IPS-18c (cell line): ENCODE measurements around the gene SLX4IP.

Source experiments
- H3K4me3 ChIP-seq: 2 replicates; pipeline ENCODE4 v1.7.0; 2013; ENCODE audit warnings: low read depth, mild to moderate bottlenecking, low read length, moderate library complexity; ENCODE audit not compliant: insufficient read depth
- H3K9me3 ChIP-seq: one replicate; pipeline ENCODE4 v1.6.1; 2013; ENCODE audit warnings: mild to moderate bottlenecking, low read length, moderate library complexity; ENCODE audit not compliant: control insufficient read depth, insufficient read depth

The SLX4IP gene

DNA sequence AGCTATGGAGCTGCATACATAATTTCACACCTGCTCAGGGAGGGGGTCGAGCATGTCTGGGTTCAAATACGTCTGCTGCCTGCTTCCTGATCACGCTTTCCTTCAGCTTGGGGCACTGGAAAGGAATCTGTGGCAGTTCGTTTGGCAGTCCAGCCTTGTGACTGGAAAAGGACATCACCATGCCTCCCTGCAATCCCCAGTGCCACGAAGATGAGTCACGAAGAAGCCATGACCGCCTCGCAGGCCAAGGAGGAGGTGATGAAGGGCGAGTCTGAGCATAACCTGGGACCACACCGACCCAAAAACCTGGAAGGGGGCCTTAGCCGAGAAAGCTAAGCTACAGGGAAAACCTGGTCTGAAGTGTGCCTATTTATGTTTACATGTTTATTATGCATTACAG, 225.6 kb downstream of the SLX4IP start:
- no peak overlapping the region for H3K4me3 ChIP-seq
- no peaks in the 10 kb centered on the region for H3K9me3 ChIP-seq

DNA sequence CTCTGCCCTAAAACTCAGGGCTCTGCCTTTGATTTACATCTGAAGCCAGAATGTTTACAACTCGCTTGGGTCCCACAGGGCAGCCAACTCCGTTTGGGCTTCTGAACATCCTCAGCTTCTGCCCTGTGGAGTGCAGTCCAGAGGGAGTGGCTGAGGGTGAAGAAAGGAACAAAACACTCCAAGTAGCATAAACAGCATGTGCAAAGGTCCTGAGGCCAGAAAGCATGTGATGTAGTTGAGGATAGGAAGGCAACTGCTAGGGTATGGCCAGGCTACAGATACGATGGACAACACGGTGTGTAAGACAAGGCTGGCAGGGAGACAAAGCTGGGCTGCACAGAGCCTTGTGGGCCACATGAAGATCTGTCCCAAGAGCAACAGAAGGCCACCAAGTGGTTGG, 226.2 kb downstream of the SLX4IP start:
- Histone ChIP-seq H3K4me3 (no peak overlapping the region), H3K9me3 (no peaks in the 10 kb centered on the region)

GRCh38 chr20:10662151-10662550, 227.0 kb downstream of the SLX4IP start:
- no peak overlapping the region for H3K4me3 ChIP-seq

GRCh38 chr20:10662661-10663458, 227.8 kb downstream of the SLX4IP start:
- Histone ChIP-seq H3K9me3 (no peaks in the 10 kb centered on the region), H3K4me3 (no peak overlapping the region)

More at GRCh38 chr20:10662151-10662550, 227.0 kb downstream of the SLX4IP start:
- H3K9me3 ChIP-seq, result no peaks in the 10 kb centered on the region

DNA sequence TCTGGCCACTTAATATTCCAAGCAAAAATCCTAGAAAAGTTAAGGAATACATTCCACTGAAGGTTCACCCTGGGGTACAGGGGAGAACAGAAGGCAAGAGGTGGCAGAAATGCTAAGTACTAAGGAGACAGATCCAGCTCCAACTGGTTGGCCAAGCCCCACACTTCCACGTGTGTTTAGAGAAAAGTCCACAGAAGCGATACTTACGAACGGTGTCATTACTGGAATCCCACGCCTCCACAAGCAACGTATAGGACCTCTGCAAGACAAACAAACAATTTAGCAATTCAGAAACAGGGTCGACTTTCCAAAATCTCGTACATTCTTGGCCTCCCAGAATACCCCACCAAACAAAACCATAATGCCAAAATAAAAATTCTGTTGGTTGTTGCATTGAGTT, 228.7 kb downstream of the SLX4IP start:
- Histone ChIP-seq H3K4me3 (no peak overlapping the region; the same call in 1 of the 2 replicates), H3K9me3 (no peaks in the 10 kb centered on the region)

GRCh38 chr20:10665027-10665561, 230.0 kb downstream of the SLX4IP start:
- no peaks in the 10 kb centered on the region for H3K9me3 ChIP-seq
- no peak overlapping the region for H3K4me3 ChIP-seq

GRCh38 chr20:10665791-10666190, 230.7 kb downstream of the SLX4IP start:
- Histone ChIP-seq H3K9me3 (no peaks in the 10 kb centered on the region), H3K4me3 (no peak overlapping the region)

- H3K4me3 ChIP-seq, result no peak overlapping the region
Measured at GRCh38 chr20:10666221-10667076, 231.3 kb downstream of the SLX4IP start.

GRCh38 chr20:10667077-10667401, 231.9 kb downstream of the SLX4IP start:
- Histone ChIP-seq H3K9me3 (no peaks in the 10 kb centered on the region), H3K4me3 (no peak overlapping the region)

More at GRCh38 chr20:10666221-10667076, 231.3 kb downstream of the SLX4IP start:
- no peaks in the 10 kb centered on the region for H3K9me3 ChIP-seq

- H3K9me3 ChIP-seq, result no peaks in the 10 kb centered on the region
- H3K4me3 ChIP-seq, result no peak overlapping the region
Measured at GRCh38 chr20:10667560-10668167, 232.6 kb downstream of the SLX4IP start.

DNA sequence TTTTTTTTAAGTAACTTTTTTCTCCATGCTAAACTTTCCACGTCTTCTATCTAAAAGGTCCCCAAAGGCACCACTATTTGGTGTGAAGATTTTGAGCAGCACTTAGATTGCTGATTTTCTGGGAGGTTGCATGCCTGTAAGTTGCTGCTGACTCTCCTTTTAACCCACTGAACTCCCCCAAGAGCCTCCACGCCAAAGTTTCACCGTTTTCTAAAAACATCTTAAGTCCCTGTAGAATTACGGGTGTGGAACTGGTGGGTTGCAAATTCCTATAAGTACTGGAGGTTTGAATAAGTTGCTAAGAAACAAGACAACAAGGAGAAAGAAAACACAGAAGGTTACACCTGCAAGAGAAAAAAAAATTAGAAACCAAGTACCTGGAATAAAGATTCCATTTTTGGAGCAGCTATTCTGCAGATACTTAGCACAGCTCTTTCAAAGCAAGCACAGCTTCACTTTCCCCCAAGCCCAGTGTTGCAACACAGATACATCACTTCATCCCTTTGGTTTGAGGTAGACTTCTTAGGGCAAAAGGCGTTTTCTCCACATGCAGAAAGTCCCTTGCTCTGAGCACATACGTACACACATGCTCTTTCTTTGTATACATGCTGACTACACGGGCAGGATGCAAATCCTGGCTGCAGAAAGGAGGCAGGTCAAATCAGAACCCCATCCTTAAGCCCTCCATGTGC, 233.7 kb downstream of the SLX4IP start:
- no peaks in the 10 kb centered on the region for H3K9me3 ChIP-seq
- H3K4me3 ChIP-seq, result no peak overlapping the region

GRCh38 chr20:10669843-10670446, 234.8 kb downstream of the SLX4IP start:
- Histone ChIP-seq H3K9me3 (no peaks in the 10 kb centered on the region), H3K4me3 (no peak overlapping the region)

DNA sequence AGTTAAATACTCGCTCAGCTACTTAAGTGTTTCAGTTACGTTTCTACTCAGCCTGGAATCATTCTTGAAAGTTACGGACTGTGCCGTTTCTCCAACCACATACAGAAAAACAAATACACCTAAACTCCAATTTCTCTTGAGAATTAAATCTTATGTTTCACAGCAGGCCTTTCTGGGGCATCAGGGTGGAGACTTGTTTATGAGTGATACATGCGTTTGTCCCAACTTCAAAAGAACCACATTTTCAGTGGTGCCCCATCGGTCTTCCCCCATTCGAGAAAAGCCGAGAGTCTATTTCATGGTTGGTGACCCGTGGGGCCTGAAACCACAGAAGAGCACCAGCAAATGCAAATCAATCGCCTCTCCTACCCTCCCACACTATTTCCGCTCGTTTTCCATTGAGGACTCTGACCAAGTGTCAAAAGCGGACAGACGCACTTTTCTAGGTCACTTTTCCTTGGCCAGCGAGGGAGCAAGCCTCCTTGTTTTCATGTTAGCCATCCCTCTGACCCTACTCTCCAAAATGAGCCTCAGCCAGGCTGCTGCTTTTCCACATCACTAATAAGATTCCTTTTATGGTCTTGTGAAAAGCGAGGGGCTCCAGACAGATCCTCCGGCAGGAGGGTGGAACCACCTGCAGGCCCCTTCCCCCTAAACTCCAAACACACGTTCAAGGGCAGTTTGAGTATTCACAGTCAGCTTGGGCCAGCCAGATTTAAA, 235.6 kb downstream of the SLX4IP start:
- H3K4me3 ChIP-seq, result peak overlapping the region; percentile 86

DNA sequence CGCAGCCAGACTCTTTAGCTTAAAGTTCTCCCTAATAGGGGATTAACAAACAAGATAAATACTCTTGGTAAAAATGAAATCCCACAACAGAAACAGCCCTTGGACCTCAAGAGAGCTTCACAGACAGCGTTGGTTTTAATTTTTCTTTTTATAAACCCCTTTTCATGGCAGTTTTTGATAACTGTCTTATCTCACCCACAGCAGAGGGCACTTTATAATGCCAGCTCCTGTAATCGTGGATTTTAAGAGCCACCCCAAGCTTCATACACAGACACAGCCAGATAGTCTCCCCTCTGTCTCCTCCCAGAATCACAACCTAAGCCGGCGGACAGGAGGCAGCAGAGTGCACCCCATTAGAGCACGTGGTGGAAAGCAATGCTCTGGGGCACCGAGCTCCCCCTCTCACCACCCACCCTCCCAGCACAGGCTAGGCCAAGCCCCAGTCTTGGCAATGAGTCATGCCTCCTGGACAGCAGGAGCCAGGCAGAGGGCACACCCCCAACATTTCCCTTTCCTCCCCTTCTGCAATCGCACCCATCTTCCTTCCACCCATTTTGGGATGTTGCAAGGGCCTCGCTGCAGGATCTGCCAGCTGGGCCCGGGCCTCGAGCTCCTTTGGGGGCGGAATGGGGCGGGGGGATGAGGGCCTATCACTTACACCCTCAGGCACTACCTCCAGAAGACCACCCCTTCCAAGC, 236.3 kb downstream of the SLX4IP start:
- peak overlapping the region; percentile 86 for H3K4me3 ChIP-seq
- H3K9me3 ChIP-seq, result no peaks in the 10 kb centered on the region

More for the DNA sequence above, 235.6 kb downstream of the SLX4IP start:
- no peaks in the 10 kb centered on the region for H3K9me3 ChIP-seq

DNA sequence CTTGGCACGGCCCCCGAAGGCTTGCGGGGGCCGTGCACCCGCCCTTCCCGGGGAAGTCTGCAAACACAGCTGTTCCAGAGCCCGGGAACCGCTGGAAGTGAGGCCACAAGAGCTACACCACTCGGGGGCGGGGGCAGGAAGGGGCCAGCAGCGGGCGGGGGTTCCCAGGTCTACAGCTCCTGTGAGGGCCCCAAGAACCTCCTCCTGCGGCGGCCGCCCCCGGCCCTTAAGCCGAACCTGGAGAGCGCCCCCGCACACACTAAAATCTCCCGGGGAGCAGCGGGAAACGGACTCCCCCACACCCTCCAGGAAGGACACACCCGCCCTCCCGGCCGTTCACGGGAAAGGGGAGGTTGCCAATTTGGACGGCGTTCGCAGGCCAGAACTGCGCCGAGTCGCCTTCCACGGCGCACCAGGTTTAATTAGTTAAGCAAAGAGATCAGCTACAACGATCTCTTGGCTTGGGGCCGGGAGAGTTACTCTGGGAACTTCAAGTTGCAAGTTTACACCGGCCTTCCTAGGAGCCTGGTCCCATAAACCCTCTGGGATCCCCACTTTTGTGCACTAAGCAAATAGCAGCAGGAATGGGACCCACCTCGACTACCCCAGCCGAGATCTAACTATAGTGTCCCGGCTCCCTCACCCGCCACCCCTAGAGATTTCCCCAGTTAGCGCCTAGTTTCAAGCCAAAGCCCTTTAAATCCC, 237.0 kb downstream of the SLX4IP start:
- H3K4me3 ChIP-seq, result peak overlapping the region; percentile 86
- H3K9me3 ChIP-seq, result no peaks in the 10 kb centered on the region
